PFSK-1 (cell line): ENCODE results near the gene ZNF202.

Experiments
- POLR2AphosphoS5 ChIP-seq: IDR thresholded peaks from 2 replicates; pipeline ENCODE4 v1.6.1; 2012; ENCODE audit warnings: low read depth, mild to moderate bottlenecking, control low read depth, low read length, moderate library complexity
- TAF1 ChIP-seq: IDR thresholded peaks from 2 replicates; pipeline ENCODE4 v1.6.1; 2012; ENCODE audit warnings: low read length, control low read depth, borderline replicate concordance; ENCODE audit not compliant: insufficient read depth
- TF ChIP-seq, protein P1 (sequence below), 2 experiments: IDR thresholded peaks; 2 replicates each; pipeline versions ENCODE4 v1.6.1 to v1.8.0; 2011 to 2012; ENCODE audit warnings: low read depth in 2 of 2, low read length in 2 of 2, control low read depth in 1 of 2, inconsistent platforms in 1 of 2, mild to moderate bottlenecking in 1 of 2, moderate library complexity in 1 of 2; ENCODE audit not compliant: insufficient read depth in 1 of 2

DNA sequence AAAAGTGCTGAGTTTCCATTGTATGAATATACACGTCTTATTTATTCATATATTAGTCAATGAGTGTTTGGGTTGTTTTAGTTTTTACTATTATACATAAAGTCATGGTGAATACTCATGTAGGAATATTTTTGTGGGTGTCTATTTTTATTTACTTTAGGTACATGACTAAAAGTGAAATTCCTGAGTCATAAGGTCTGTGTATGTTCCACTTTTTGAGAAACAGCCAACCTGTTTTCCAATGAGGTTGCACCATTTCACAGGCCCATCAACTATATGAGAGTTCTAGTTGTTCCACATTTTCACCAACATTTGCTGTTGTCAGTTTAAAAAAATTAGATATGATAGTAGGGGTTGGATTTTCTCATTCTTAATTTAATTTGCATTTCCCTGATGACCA, 19.4 kb upstream of the ZNF202 start:
- TF ChIP-seq TAF1 (no peak), POLR2AphosphoS5 (no peak)
- TF ChIP-seq, protein P1, sequence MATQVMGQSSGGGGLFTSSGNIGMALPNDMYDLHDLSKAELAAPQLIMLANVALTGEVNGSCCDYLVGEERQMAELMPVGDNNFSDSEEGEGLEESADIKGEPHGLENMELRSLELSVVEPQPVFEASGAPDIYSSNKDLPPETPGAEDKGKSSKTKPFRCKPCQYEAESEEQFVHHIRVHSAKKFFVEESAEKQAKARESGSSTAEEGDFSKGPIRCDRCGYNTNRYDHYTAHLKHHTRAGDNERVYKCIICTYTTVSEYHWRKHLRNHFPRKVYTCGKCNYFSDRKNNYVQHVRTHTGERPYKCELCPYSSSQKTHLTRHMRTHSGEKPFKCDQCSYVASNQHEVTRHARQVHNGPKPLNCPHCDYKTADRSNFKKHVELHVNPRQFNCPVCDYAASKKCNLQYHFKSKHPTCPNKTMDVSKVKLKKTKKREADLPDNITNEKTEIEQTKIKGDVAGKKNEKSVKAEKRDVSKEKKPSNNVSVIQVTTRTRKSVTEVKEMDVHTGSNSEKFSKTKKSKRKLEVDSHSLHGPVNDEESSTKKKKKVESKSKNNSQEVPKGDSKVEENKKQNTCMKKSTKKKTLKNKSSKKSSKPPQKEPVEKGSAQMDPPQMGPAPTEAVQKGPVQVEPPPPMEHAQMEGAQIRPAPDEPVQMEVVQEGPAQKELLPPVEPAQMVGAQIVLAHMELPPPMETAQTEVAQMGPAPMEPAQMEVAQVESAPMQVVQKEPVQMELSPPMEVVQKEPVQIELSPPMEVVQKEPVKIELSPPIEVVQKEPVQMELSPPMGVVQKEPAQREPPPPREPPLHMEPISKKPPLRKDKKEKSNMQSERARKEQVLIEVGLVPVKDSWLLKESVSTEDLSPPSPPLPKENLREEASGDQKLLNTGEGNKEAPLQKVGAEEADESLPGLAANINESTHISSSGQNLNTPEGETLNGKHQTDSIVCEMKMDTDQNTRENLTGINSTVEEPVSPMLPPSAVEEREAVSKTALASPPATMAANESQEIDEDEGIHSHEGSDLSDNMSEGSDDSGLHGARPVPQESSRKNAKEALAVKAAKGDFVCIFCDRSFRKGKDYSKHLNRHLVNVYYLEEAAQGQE (IDR thresholded peaks at IDR 0.05; ENCODE audit: insufficient read depth in 1 of 2, low read depth in 2 of 2, low read length in 2 of 2) = no peak
